NCI-H748 (cell line): ENCODE results near the gene MRTFB.
"Not testable (repeated sequence)": the region's sequence is repeated elsewhere in the genome, so short reads cannot be mapped to it uniquely, and the experiment has no call there.

Experiments
- DNase-seq: peaks from one replicate; lab custom pipeline; 2025; ENCODE audit not compliant: unreplicated experiment; lab: John Stamatoyannopoulos, UW

The MRTFB gene

GRCh38 chr16:14102925-14103720 is 32.0 kb downstream of the MRTFB start:
- DNase-seq: no peak

DNA sequence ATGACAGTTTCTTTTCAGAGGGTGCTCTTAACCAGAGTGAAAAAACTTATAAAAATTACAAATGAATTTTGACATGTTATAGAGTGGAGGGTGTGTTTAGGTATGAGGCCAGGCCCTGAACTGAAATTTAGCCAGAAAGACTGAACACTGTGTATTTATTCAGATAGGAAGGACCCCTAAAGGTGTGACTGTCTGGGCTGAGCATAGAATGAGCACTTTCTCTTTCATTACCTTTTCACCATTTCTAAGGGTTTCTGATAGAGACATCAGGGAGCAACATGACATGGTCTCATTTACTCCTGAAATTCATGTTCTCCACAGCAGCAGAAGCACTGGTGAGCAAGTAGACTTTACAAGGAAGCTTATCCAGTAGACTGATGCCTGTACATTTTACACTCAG is 32.9 kb downstream of the MRTFB start:
- DNase-seq: no peak

DNA sequence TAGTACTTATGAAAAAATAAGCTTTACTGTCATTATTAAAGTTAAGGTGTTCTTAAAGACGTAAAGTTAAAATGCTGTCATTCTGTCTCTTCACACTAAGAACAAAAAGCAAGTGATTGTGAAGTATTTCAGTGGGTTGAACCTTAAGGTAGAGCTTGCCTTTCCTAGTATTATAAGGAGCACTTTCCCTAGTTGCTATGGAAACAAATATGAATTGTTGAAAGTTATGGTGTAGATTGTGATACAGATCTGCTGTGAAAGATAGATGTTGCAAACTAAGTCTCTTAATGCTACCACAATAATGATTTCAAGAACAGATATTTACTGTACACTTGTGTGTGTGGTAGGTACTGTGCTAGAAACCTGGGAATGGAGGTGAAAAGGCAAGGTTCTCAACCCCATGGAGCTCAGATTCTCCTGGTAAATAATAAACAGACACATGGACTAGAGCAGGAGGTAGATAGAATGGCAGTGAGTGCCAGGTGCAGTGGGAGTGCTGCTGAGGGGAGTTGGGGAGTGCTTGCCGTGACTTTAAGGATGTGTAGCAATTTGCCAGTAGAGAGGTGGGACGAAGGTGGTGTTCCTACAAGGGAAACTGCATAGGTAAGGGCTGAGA is 34.7 kb downstream of the MRTFB start:
- DNase-seq: no peak

GRCh38 chr16:14106457-14106856 is 35.3 kb downstream of the MRTFB start:
- DNase-seq: no peak

GRCh38 chr16:14106961-14107360 is 35.8 kb downstream of the MRTFB start:
- no peak for DNase-seq

- DNase-seq: no peak
Measured at GRCh38 chr16:14109077-14109775, 38.1 kb downstream of the MRTFB start.

GRCh38 chr16:14109782-14110727 is 38.9 kb downstream of the MRTFB start:
- DNase-seq: no peak

DNA sequence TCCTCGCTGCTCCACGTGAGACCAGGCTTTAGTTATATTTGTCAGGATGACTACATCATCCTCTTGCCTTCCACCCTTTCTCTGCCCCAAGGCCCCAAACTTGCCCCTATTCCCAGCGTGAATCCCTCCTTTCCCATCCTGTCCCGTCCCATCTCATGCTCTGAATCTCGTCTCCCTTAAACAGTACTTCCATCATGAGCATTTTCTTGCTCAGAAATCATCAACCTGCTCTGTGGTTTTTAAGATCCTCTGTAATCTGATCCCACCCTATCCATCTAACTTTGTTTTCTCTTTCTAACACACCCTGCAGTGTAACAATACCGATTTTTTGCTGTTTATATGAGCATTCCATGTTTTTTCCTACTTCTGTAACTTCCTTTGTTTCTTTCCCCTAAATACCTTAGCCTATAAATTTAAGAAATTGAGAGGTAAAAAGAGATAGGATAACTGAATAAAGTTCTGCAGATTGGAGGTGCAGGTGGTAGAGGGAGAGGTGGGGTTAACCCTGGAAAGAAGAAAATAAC is 39.7 kb downstream of the MRTFB start:
- DNase-seq: no peak

- DNase-seq: peak; percentile 5
Measured at GRCh38 chr16:14111713-14112538, 40.8 kb downstream of the MRTFB start.

DNA sequence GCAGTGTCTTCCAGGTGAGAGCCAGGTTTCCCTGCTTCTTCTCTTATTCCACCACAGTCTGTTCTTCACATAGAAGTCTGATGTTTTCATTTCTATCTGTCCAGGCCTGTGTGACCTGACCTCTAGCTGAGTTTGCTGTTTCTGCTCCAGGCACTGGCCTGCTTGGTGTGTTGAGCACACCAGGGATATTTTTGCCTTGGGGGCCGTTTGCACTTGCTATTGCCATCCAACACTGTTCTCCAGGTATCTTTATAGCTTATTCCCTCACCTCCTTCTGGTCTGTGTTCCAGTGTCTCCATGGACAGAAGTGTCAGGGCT is 41.4 kb downstream of the MRTFB start:
- no peak for DNase-seq

DNA sequence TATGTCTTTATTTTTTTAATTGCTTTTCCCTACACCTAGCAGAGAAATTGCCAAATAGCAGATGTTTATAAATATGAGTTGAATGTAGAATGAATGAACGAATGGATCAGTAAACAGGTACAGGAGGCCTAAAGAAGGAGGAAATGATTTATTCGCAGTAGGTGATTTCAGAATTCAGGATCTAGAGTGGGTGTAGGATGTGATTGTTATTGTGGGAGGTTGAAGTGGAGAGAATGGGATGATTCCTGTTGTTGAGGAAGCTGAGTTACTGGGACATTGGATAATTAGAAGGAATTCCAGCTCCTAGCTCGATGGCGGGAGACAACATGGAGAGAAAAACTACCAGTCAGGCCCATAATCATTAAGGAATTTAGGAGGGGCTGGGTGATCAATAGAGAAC is 42.2 kb downstream of the MRTFB start:
- DNase-seq: no peak

DNA sequence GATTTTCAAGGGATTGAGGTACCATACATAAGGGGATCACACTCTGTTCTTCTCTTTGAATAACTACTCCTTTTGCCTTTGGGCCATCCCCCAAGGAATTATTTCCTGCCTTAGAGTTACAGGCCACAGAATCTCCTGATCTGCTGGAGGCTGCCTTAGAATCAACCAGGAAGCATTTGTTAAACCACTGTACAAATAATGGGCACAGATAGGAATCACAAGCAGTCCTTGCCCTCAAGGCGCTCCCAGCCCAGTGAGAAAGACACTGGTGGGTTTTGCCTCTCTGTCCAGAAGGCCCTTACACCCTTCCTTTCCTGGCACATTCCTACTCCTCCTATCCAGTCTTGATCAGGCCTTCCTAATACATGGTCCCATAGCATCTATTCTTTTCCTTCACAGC is 45.9 kb downstream of the MRTFB start:
- no peak for DNase-seq

- DNase-seq: no peak
Measured at GRCh38 chr16:14119799-14120198, 48.7 kb downstream of the MRTFB start.

GRCh38 chr16:14120335-14120734 is 49.2 kb downstream of the MRTFB start:
- DNase-seq: no peak

GRCh38 chr16:14121142-14121541 is 50.0 kb downstream of the MRTFB start:
- no peak for DNase-seq

DNA sequence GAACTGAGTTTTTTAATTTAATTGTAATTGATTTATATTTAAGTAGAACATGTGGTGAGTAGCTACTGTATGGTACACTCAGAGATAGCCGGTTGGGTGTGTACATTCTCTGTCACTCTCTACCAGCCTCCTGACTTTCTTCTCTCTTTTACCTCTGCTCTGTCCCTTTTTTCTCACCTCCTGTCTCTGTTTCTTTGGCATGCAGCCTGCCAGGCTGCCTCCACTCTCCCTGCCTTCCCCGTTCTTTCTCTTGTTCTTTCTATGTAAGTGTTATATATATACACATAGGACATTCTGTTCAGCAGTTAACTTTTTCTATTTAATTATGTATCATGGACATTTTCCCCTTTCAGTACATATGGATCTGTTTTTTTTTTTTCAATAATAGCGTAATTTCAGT is 50.8 kb downstream of the MRTFB start:
- no peak for DNase-seq

DNA sequence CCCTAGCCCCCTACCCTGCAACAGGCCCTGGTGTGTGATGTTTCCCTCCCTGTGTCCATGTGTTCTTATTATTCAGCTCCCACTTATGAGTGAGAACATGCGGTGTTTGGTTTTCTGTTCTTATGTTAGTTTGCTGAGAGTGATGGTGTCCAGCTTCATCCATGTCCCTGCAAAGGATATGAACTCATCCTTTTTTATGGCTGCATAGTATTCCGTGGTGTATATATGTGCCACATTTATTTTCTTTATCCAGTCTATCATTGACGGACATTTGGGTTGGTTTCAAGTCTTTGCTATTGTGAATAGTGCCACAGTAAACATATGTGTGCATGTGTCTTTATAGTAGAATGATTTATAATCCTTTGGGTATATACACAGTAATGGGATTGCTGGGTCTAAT is 51.3 kb downstream of the MRTFB start:
- not testable (repeated sequence) for DNase-seq

GRCh38 chr16:14125000-14125681 is 54.0 kb downstream of the MRTFB start:
- no peak for DNase-seq

DNA sequence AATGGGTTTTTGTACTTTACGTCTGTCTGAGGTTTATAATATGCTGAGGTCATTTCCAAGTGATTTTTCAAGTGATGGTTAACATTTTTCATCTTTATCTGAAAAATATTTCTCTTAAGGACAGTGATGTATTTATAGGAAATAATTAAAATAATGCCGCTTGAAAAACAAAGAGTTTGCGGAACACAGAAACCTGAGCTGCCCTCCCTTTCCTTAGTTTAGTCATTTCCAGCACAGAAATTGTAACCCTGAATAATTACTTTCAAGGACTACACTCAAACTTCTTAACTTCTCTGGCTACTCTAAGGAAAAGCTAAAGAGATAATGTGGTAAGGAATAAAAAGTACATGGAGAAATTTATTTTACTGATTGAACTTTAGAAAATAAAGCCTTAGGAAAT is 54.6 kb downstream of the MRTFB start:
- no peak for DNase-seq

GRCh38 chr16:14128097-14128496 is 57.0 kb downstream of the MRTFB start:
- DNase-seq: no peak
